ENCODE results near the gene APOBEC3F.

DNA sequence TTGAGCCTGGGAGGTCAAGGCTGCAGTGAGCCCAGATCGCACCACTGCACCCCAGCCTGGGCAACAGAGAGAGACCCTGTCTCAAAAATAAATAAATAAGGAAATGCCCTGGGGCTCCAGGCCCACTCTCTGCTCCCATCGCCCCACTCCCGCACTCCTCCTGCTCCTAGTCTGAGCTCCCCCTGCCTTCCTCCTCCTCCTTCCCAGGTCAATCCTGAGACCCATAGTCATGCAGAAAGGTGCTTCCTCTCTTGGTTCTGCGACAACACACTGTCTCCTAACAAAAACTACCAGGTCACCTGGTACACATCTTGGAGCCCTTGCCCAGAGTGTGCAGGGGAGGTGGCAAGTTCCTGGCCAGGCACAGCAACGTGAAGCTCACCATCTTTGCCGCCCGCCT is 29.5 kb downstream of the APOBEC3F start:
- TF ChIP-seq CTCF (conservative IDR thresholded peaks at IDR 0.05; ENCODE audit: low read length): no peak
- no peak for TF ChIP-seq EZH2phosphoT487 (IDR thresholded peaks at IDR 0.05; ENCODE audit: borderline replicate concordance, low read depth, low read length)
